ENCODE results near the gene CACNA1D. TPM values are rescaled to one million over a fixed set of nuclear protein-coding genes. Genes with fewer than 3 reads are reported as not detected.

CACNA1D gene
- total RNA-seq, 4 donors from 2014 or later, result 12.7 to 98.9 (median 25.0) TPM

DNA sequence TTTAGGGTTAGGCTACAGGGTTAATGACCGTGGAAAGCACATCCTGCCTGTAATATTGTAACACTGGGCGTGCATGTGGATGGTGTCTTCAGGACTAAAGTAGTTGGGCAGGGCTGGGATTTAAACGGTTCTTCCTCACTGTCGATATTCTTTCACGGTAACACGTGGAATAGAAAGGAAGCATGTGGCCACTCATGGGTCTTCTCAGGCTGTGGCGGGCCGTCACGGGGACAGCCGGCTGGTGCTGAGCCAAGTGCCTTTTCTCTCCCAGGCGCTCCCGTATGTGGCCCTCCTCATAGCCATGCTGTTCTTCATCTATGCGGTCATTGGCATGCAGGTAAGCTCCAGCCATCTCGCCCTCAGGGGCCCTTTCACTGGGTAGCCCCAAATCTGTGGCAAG lies 278.2 kb downstream of the CACNA1D start:
- H3K27ac ChIP-seq, result no peak overlapping the region
- TF ChIP-seq POLR2A (IDR thresholded peaks at IDR 0.05), result no peak
- TF ChIP-seq POLR2AphosphoS5 (IDR thresholded peaks at IDR 0.05), result no peak
- TF ChIP-seq CTCF (IDR thresholded peaks at IDR 0.05), result no peak
- H3K27me3 ChIP-seq, result no peaks in the 10 kb centered on the region
- intact Hi-C loops (cut with DNase I; ENCODE audit: low total_unique reads), result no loop called here
- in situ Hi-C loops (cut with MboI; ENCODE audit: low pct_ligation_motif_present in 1 of 4, low pct_unique_long_range_greater_than_20kb in 1 of 4, low sequenced_read_pairs in 3 of 4), result no loop called here
- no peaks in the 10 kb centered on the region for H3K36me3 ChIP-seq
- no peaks in the 10 kb centered on the region for H3K9me3 ChIP-seq
- no peak for DNase-seq
- no peak overlapping the region for H3K4me3 ChIP-seq
- WGBS, 2 donors (ENCODE audit: low coverage in 1 of 2), result 91 to 95% methylated on average over 9 to 14 of the region's 14 CpGs
- no peaks in the 10 kb centered on the region for H3K4me1 ChIP-seq

GRCh38 chr3:53773021-53773436 lies 278.6 kb downstream of the CACNA1D start:
- no peaks in the 10 kb centered on the region for H3K9me3 ChIP-seq
- in situ Hi-C loops (cut with MboI; ENCODE audit: low pct_ligation_motif_present in 1 of 4, low pct_unique_long_range_greater_than_20kb in 1 of 4, low sequenced_read_pairs in 3 of 4), result no loop called here
- 83% methylated on average over 5 of the region's 5 CpGs; no CpG with 5 or more reads in 1 of the 2 donors for WGBS, 2 donors (ENCODE audit: low coverage in 1 of 2)
- no peaks in the 10 kb centered on the region for H3K27me3 ChIP-seq
- H3K4me3 ChIP-seq, result no peak overlapping the region
- no peaks in the 10 kb centered on the region for H3K36me3 ChIP-seq
- H3K4me1 ChIP-seq, result no peaks in the 10 kb centered on the region
- no peak for DNase-seq
- no peak overlapping the region for H3K27ac ChIP-seq
- intact Hi-C loops (cut with DNase I; ENCODE audit: low total_unique reads), result no loop called here
- no peak for TF ChIP-seq EP300 (IDR thresholded peaks at IDR 0.05; ENCODE audit: low read depth)
- TF ChIP-seq CTCF (IDR thresholded peaks at IDR 0.05), result no peak
- no peak for TF ChIP-seq POLR2A (IDR thresholded peaks at IDR 0.05)
- TF ChIP-seq POLR2AphosphoS5 (IDR thresholded peaks at IDR 0.05), result no peak

GRCh38 chr3:53773611-53774368 lies 279.4 kb downstream of the CACNA1D start:
- 44 to 71% methylated on average over 6 to 10 of the region's 10 CpGs for WGBS, 2 donors (ENCODE audit: low coverage in 1 of 2)
- H3K4me1 ChIP-seq, result no peaks in the 10 kb centered on the region
- no peaks in the 10 kb centered on the region for H3K27me3 ChIP-seq
- TF ChIP-seq POLR2A (IDR thresholded peaks at IDR 0.05) (no peak), EP300 (IDR thresholded peaks at IDR 0.05; ENCODE audit: low read depth) (no peak), POLR2AphosphoS5 (IDR thresholded peaks at IDR 0.05) (no peak), CTCF (IDR thresholded peaks at IDR 0.05) (no peak)
- in situ Hi-C loops (cut with MboI; ENCODE audit: low pct_ligation_motif_present in 1 of 4, low pct_unique_long_range_greater_than_20kb in 1 of 4, low sequenced_read_pairs in 3 of 4), result no loop called here
- intact Hi-C loops (cut with DNase I; ENCODE audit: low total_unique reads), result no loop called here
- H3K27ac ChIP-seq, result no peak overlapping the region
- no peaks in the 10 kb centered on the region for H3K9me3 ChIP-seq
- DNase-seq, result no peak
- H3K4me3 ChIP-seq, result no peak overlapping the region
- no peaks in the 10 kb centered on the region for H3K36me3 ChIP-seq

DNA sequence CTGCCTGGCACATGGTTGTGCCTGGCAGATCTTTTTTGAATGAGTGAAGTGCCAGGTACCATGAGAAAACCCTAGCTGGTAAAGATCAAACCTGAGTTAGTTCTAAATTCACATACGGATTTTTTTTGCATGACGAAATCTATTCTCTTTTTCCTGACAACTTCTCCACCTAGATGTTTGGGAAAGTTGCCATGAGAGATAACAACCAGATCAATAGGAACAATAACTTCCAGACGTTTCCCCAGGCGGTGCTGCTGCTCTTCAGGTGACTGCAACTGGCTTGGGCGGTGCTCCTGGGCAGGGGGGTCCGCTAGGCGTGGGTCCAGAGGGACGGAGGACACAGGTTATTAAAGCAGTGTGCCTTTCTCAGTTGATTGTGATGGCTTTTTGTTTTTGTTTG lies 280.0 kb downstream of the CACNA1D start:
- in situ Hi-C loops (cut with MboI; ENCODE audit: low pct_ligation_motif_present in 1 of 4, low pct_unique_long_range_greater_than_20kb in 1 of 4, low sequenced_read_pairs in 3 of 4), result no loop called here
- WGBS, 2 donors (ENCODE audit: low coverage in 1 of 2), result 82 to 93% methylated on average over 5 to 8 of the region's 8 CpGs

More for the DNA sequence above, 280.0 kb downstream of the CACNA1D start:
- DNase-seq, result no peak
- H3K4me3 ChIP-seq, result no peak overlapping the region
- no peaks in the 10 kb centered on the region for H3K4me1 ChIP-seq
- H3K27ac ChIP-seq, result no peak overlapping the region
- TF ChIP-seq POLR2AphosphoS5 (IDR thresholded peaks at IDR 0.05) (no peak), CTCF (IDR thresholded peaks at IDR 0.05) (no peak), EP300 (IDR thresholded peaks at IDR 0.05; ENCODE audit: low read depth) (no peak), POLR2A (IDR thresholded peaks at IDR 0.05) (no peak)
- no peaks in the 10 kb centered on the region for H3K9me3 ChIP-seq
- H3K27me3 ChIP-seq, result no peaks in the 10 kb centered on the region
- intact Hi-C loops (cut with DNase I; ENCODE audit: low total_unique reads), result no loop called here
- no peaks in the 10 kb centered on the region for H3K36me3 ChIP-seq
